HCT116 (cell line): ENCODE measurements around the gene CCDC81. TPM values are rescaled to one million over a fixed set of nuclear protein-coding genes. Genes with fewer than 3 reads are reported as not detected.

Source experiments
- ATAC-seq: fragments of 200-7000 bp; cut with Tn5 transposase; 2 replicates; pipeline ENCODE4 v1.9.1; 2020; ENCODE audit warnings: mild to moderate bottlenecking, moderate library complexity
- BruUV-seq: library from RNA; stranded (reverse); fragments of 400-500 nt; replicated peaks from 2 replicates; lab custom pipeline; 2021; lab: Mats Ljungman, UMichigan
- CTCF ChIA-PET: fragments of 300-600 bp; sonication (Branson Sonifier 250); formaldehyde crosslinking; loops from one replicate; lab custom pipeline; 2021; ENCODE audit warnings: antibody characterized with exemption; lab: Charles Lee
- POLR2A ChIA-PET: fragments of 300-600, 350-600 bp; sonication (Branson Sonifier 250); formaldehyde crosslinking; loops from one replicate; lab custom pipeline; 2021; ENCODE audit warnings: antibody characterized with exemption; lab: Charles Lee
- RAD21 ChIA-PET, 2 experiments: fragments of 300-600 bp; sonication (Branson Sonifier 250); formaldehyde crosslinking; loops; one replicate each; lab custom pipeline; 2023; ENCODE audit warnings: low total read pairs in 2 of 2; ENCODE audit not compliant: uncharacterized antibody in 2 of 2, unreplicated experiment in 2 of 2, low non-redundant PET in 1 of 2; lab: Charles Lee
- DNase-seq: peaks from one replicate; pipeline ENCODE4 v3.0.0-alpha.2; 2010; ENCODE audit warnings: low read depth, low spot score
- H2AFZ ChIP-seq: fragments of 200-600 bp; shearing (Covaris generic), sonication (generic); 2 replicates; pipeline ENCODE4 v1.6.1; 2017; ENCODE audit warnings: low read depth, mixed run types, mixed read lengths, antibody characterized with exemption, low read length; ENCODE audit not compliant: poor library complexity, severe bottlenecking
- H3K27ac ChIP-seq: 2 replicates; pipeline ENCODE4 v1.5.1; 2012; ENCODE audit warnings: low read depth, low read length
- H3K27me3 ChIP-seq: fragments of 200-600 bp; sonication (generic); 2 replicates; pipeline ENCODE4 v1.6.1; 2016; ENCODE audit warnings: mixed run types, low read length, mixed read lengths; ENCODE audit not compliant: insufficient read depth
- H3K36me3 ChIP-seq, 2 experiments: fragments of 200-500 bp in 1 of 2; fragments of 200-600 bp in 1 of 2; sonication (Bioruptor generic) in 1 of 2; sonication (generic) in 1 of 2; 2 replicates each; pipeline versions ENCODE4 v1.5.1 to v1.6.1; 2014 to 2016; ENCODE audit warnings: low read length in 2 of 2, inconsistent platforms in 1 of 2, mixed read lengths in 1 of 2, mixed run types in 1 of 2; ENCODE audit not compliant: insufficient read depth in 2 of 2, control insufficient read depth in 1 of 2
- H3K4me1 ChIP-seq, 2 experiments: fragments of 200-600 bp in 1 of 2; sonication (generic) in 1 of 2; 2 replicates each; pipeline versions ENCODE4 v1.5.1 to v1.6.1; 2012 to 2017; ENCODE audit warnings: low read length in 2 of 2, inconsistent platforms in 1 of 2, mild to moderate bottlenecking in 1 of 2, mixed read lengths in 1 of 2, mixed run types in 1 of 2, moderate library complexity in 1 of 2; ENCODE audit not compliant: insufficient read depth in 2 of 2, control insufficient read depth in 1 of 2
- H3K4me2 ChIP-seq: fragments of 200-600 bp; sonication (generic); 2 replicates; pipeline ENCODE4 v1.6.1; 2017; ENCODE audit warnings: mixed run types, low read length, mixed read lengths
- H3K4me3 ChIP-seq, 2 experiments: fragments of 200-600 bp in 1 of 2; sonication (generic) in 1 of 2; replicated peaks in 1 of 2; 2 replicates each; pipeline ENCODE4 v1.5.1; 2011 to 2016; ENCODE audit warnings: low read length in 2 of 2, control low read depth in 1 of 2, low read depth in 1 of 2, mild to moderate bottlenecking in 1 of 2, mixed read lengths in 1 of 2, mixed run types in 1 of 2
- H3K79me2 ChIP-seq: fragments of 200-600 bp; sonication (generic); 2 replicates; pipeline ENCODE4 v1.6.1; 2017; ENCODE audit warnings: mild to moderate bottlenecking, mixed run types, low read length, moderate library complexity, mixed read lengths; ENCODE audit not compliant: insufficient read depth
- H3K9ac ChIP-seq: fragments of 200-600 bp; sonication (generic); 2 replicates; pipeline ENCODE4 v1.6.1; 2016; ENCODE audit warnings: low read length, mixed read lengths
- H3K9me2 ChIP-seq: fragments of 200-600 bp; sonication (generic), shearing (Covaris generic); 2 replicates; pipeline ENCODE4 v1.6.1; 2017; ENCODE audit warnings: mixed run types, mild to moderate bottlenecking, moderate library complexity; ENCODE audit not compliant: insufficient read depth
- H3K9me3 ChIP-seq, 2 experiments: fragments of 200-500 bp in 1 of 2; fragments of 200-600 bp in 1 of 2; sonication (Bioruptor generic) in 1 of 2; sonication (generic) in 1 of 2; 2 replicates each; pipeline ENCODE4 v1.6.1; 2014 to 2017; ENCODE audit warnings: low read length in 2 of 2, mixed read lengths in 2 of 2, inconsistent platforms in 1 of 2, low read depth in 1 of 2, mild to moderate bottlenecking in 1 of 2, mixed run types in 1 of 2, moderate library complexity in 1 of 2; ENCODE audit not compliant: control insufficient read depth in 1 of 2, insufficient read depth in 1 of 2
- H4K20me1 ChIP-seq: fragments of 200-600 bp; sonication (generic), shearing (Covaris generic); 2 replicates; pipeline ENCODE4 v1.6.1; 2017; ENCODE audit warnings: mixed run types, mild to moderate bottlenecking, moderate library complexity; ENCODE audit not compliant: insufficient read depth
- CBX3 ChIP-seq: IDR thresholded peaks from 2 replicates; pipeline ENCODE4 v1.6.1; 2012; ENCODE audit warnings: low read depth
- CEBPB ChIP-seq: IDR thresholded peaks from 2 replicates; pipeline ENCODE4 v1.6.1; 2012; ENCODE audit warnings: low read depth
- EZH2 ChIP-seq: fragments of 200-600 bp; sonication (generic); IDR thresholded peaks from 2 replicates; pipeline ENCODE4 v1.6.1; 2017; ENCODE audit warnings: antibody characterized with exemption, mixed run types
- EZH2phosphoT487 ChIP-seq: fragments of 200-600 bp; IDR thresholded peaks from 2 replicates; pipeline ENCODE4 v1.6.1; 2018; ENCODE audit warnings: antibody characterized with exemption, borderline replicate concordance
- JUND ChIP-seq: IDR thresholded peaks from 2 replicates; pipeline ENCODE4 v1.6.1; 2012
- POLR2A ChIP-seq: IDR thresholded peaks from 2 replicates; pipeline ENCODE4 v1.7.0; 2011; ENCODE audit warnings: borderline replicate concordance; ENCODE audit not compliant: insufficient read depth, insufficient read length; ENCODE audit errors: extremely low read depth
- RAD21 ChIP-seq: IDR thresholded peaks from 2 replicates; pipeline ENCODE4 v1.6.1; 2012; ENCODE audit warnings: low read depth, mild to moderate bottlenecking
- SIN3A ChIP-seq: IDR thresholded peaks from 2 replicates; pipeline ENCODE4 v1.6.1; 2012; ENCODE audit warnings: low read depth
- SP1 ChIP-seq: IDR thresholded peaks from 2 replicates; pipeline ENCODE4 v1.6.1; 2012; ENCODE audit warnings: low read depth
- SRF ChIP-seq: IDR thresholded peaks from 2 replicates; pipeline ENCODE4 v1.6.1; 2012; ENCODE audit warnings: low read depth
- TCF7L2 ChIP-seq: IDR thresholded peaks from 2 replicates; pipeline ENCODE4 v1.7.0; 2011; ENCODE audit warnings: borderline replicate concordance, inconsistent platforms; ENCODE audit not compliant: insufficient read depth, insufficient read length; ENCODE audit errors: extremely low read depth
- YY1 ChIP-seq: IDR thresholded peaks from 2 replicates; pipeline ENCODE4 v1.6.1; 2011; ENCODE audit warnings: low read length, low read depth, moderate library complexity, mild to moderate bottlenecking; ENCODE audit not compliant: insufficient replicate concordance; ENCODE audit errors: extremely low read depth
- intact Hi-C: fragments of 100-400 bp; cut with micrococcal nuclease; formaldehyde crosslinking; loops from 2 replicates; pipeline ENCODE4 v1.10.0; 2022
- total RNA-seq: library from RNA; stranded (reverse); gene quantifications from one replicate; pipeline ENCODE4 v1.2.1, GENCODE V29; 2021; ENCODE audit not compliant: unreplicated experiment
- TF ChIP-seq, protein P1 (sequence below): IDR thresholded peaks from 2 replicates; pipeline ENCODE4 v1.6.1; 2012
- TF ChIP-seq, protein P2 (sequence below), 3 experiments: fragments of 200-600 bp in 1 of 3; sonication (generic) in 1 of 3; IDR thresholded peaks in 2 of 3; conservative IDR thresholded peaks in 1 of 3; 2 replicates each; pipeline ENCODE4 v1.5.1; 2012 to 2017; ENCODE audit warnings: low read depth in 2 of 3, low read length in 2 of 3, antibody characterized with exemption in 1 of 3, borderline replicate concordance in 1 of 3, control low read depth in 1 of 3, mild to moderate bottlenecking in 1 of 3, mixed read lengths in 1 of 3, mixed run types in 1 of 3, moderate library complexity in 1 of 3; ENCODE audit not compliant: insufficient read depth in 1 of 3

The CCDC81 gene
- total RNA-seq, 1 experiment from 2014 or later = 0.69 TPM

DNA sequence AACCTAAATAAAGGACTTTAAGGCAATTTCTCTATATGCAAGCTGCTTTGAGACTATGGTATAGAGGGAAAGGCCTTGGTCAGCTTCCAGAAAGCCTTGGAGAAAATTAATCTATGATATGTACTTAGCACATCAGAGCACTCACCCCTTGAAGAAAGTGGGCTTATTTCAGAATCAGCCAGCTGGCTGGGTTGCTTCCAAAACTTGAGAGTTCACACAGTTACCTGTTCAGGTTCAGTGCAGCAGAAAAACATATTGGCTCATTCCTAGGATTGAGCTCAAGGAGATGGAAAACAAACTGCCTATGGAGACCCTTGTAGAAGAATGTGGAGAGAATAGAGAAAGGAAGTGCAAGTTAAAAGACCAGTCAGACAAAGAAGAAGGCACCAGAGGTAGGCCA is 22.7 kb downstream of the CCDC81 start:
- TF ChIP-seq, protein P1, sequence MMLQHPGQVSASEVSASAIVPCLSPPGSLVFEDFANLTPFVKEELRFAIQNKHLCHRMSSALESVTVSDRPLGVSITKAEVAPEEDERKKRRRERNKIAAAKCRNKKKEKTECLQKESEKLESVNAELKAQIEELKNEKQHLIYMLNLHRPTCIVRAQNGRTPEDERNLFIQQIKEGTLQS = no peak
- TF ChIP-seq SP1 (no peak), EZH2 (no peak), YY1 (no peak), TCF7L2 (no peak)
- no peaks in the 10 kb centered on the region for H3K36me3 ChIP-seq
- no peaks in the 10 kb centered on the region for H3K27me3 ChIP-seq
- no peak overlapping the region for H3K4me2 ChIP-seq
- H3K27ac ChIP-seq = no peak overlapping the region
- no peaks in the 10 kb centered on the region for H3K9me2 ChIP-seq
- DNase-seq (no peak), ATAC-seq (no peak)
- H4K20me1 ChIP-seq = no peaks in the 10 kb centered on the region
- POLR2A ChIA-PET = no interaction called here
- no peaks in the 10 kb centered on the region for H3K9me3 ChIP-seq
- no peaks in the 10 kb centered on the region for H3K79me2 ChIP-seq
- CTCF ChIA-PET = no interaction called here
- no peaks in the 10 kb centered on the region for H3K4me1 ChIP-seq
- no peak overlapping the region for H3K9ac ChIP-seq
- intact Hi-C loops = no loop called here
- no peak overlapping the region for H2AFZ ChIP-seq
- BruUV-seq = no TSS peak
- RAD21 ChIA-PET = no interaction called here
- H3K4me3 ChIP-seq = no peak overlapping the region

DNA sequence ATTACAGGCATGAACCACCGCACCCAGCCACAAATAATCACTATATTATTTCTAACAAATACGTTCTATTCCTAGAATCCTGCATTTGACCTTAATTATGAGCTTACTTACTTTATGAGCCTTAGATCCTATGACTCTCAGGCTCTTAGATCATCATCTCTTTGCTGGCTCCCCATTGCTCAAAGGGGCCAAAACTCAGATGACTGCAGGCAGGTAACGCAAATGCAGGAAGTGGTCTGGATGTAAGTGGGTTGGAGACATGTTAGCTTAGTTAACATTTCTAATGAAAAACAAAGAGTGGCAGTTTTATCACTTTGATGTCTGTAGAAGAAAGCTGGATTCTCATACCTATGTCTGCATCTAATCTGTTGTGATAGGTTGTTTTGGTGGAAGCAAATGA is 23.4 kb downstream of the CCDC81 start:
- Histone ChIP-seq H3K9me3 (no peaks in the 10 kb centered on the region), H3K27ac (no peak overlapping the region), H3K9me2 (no peaks in the 10 kb centered on the region), H3K36me3 (no peaks in the 10 kb centered on the region), H3K4me3 (no peak overlapping the region), H4K20me1 (no peaks in the 10 kb centered on the region), H3K27me3 (no peaks in the 10 kb centered on the region), H3K4me1 (no peaks in the 10 kb centered on the region), H3K4me2 (no peak overlapping the region), H3K79me2 (no peaks in the 10 kb centered on the region), H3K9ac (no peak overlapping the region), H2AFZ (no peak overlapping the region)
- TF ChIP-seq RAD21 (no peak), EZH2 (no peak), SIN3A (no peak), SRF (no peak), CBX3 (no peak), EZH2phosphoT487 (no peak), CEBPB (no peak), POLR2A (no peak), JUND (no peak)
- TF ChIP-seq, protein P2, sequence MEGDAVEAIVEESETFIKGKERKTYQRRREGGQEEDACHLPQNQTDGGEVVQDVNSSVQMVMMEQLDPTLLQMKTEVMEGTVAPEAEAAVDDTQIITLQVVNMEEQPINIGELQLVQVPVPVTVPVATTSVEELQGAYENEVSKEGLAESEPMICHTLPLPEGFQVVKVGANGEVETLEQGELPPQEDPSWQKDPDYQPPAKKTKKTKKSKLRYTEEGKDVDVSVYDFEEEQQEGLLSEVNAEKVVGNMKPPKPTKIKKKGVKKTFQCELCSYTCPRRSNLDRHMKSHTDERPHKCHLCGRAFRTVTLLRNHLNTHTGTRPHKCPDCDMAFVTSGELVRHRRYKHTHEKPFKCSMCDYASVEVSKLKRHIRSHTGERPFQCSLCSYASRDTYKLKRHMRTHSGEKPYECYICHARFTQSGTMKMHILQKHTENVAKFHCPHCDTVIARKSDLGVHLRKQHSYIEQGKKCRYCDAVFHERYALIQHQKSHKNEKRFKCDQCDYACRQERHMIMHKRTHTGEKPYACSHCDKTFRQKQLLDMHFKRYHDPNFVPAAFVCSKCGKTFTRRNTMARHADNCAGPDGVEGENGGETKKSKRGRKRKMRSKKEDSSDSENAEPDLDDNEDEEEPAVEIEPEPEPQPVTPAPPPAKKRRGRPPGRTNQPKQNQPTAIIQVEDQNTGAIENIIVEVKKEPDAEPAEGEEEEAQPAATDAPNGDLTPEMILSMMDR (IDR thresholded peaks at IDR 0.05 in 2 of 3, conservative IDR thresholded peaks at IDR 0.05 in 1 of 3; ENCODE audit: borderline replicate concordance in 1 of 3, insufficient read depth in 1 of 3, low read depth in 2 of 3, low read length in 2 of 3) = no peak
- ChIA-PET POLR2A (no interaction called here), CTCF (no interaction called here), RAD21 (no interaction called here)
- BruUV-seq = no TSS peak
- no peak for DNase-seq
- intact Hi-C loops = no loop called here
- ATAC-seq = no peak
